H1 (cell line): ENCODE measurements around the gene PERCC1. TPM values are rescaled to one million over a fixed set of nuclear protein-coding genes. Genes with fewer than 3 reads are reported as not detected.

Experiments
- CTCF ChIA-PET: fragments of 300-600 bp; sonication (Branson Sonifier 250); formaldehyde crosslinking; loops from one replicate; lab custom pipeline; 2021; ENCODE audit not compliant: partially characterized antibody; lab: Charles Lee
- POLR2A ChIA-PET: fragments of 300-600 bp; sonication (Branson Sonifier 250); formaldehyde crosslinking; loops from one replicate; lab custom pipeline; 2021; ENCODE audit warnings: inconsistent platforms; ENCODE audit not compliant: partially characterized antibody; lab: Charles Lee
- DNase-seq, 2 experiments: peaks; one replicate each; pipeline versions ENCODE4 v3.0.0 to v3.0.0-alpha.2; 2010 to 2022; ENCODE audit warnings: low spot score in 2 of 2, low read depth in 1 of 2, mixed read lengths in 1 of 2
- FAIRE-seq: peaks from 2 replicates; lab custom pipeline; 2011; peaks lifted over from hg19 to GRCh38; lab: Jason Lieb, UNC
- H2AFZ ChIP-seq: 2 replicates; pipeline ENCODE4 v1.8.1; 2012; ENCODE audit warnings: low read length, inconsistent platforms
- H2AK5ac ChIP-seq: 2 replicates; pipeline ENCODE4 v1.6.1; 2013; ENCODE audit warnings: low read depth, low read length
- H2BK120ac ChIP-seq: replicated peaks from 2 replicates; pipeline ENCODE3; 2013; ENCODE audit warnings: low read depth, low read length, inconsistent platforms
- H2BK12ac ChIP-seq: 2 replicates; pipeline ENCODE4 v1.6.1; 2013; ENCODE audit warnings: low read depth, low read length
- H2BK15ac ChIP-seq: 2 replicates; pipeline ENCODE4 v1.6.1; 2013; ENCODE audit warnings: low read length
- H2BK20ac ChIP-seq: 2 replicates; pipeline ENCODE4 v1.6.1; 2013; ENCODE audit warnings: low read length
- H2BK5ac ChIP-seq: 2 replicates; pipeline ENCODE4 v1.6.1; 2013; ENCODE audit warnings: low read depth, low read length
- H3K14ac ChIP-seq: 2 replicates; pipeline ENCODE4 v1.6.1; 2013; ENCODE audit warnings: inconsistent platforms; ENCODE audit not compliant: insufficient read length
- H3K18ac ChIP-seq: 2 replicates; pipeline ENCODE4 v1.6.1; 2013; ENCODE audit warnings: low read length; ENCODE audit errors: extremely low read depth
- H3K23ac ChIP-seq: 2 replicates; pipeline ENCODE4 v1.6.1; 2013; ENCODE audit warnings: inconsistent platforms; ENCODE audit not compliant: insufficient read length
- H3K23me2 ChIP-seq: 2 replicates; pipeline ENCODE4 v1.6.1; 2013; ENCODE audit warnings: low read depth, low read length
- H3K27ac ChIP-seq: 2 replicates; pipeline ENCODE4 v1.6.1; 2011; ENCODE audit warnings: low read depth, low read length, inconsistent platforms
- H3K27me3 ChIP-seq, 4 experiments: replicated peaks in 1 of 4; 1 replicate in 1 of 4; 2 replicates in 3 of 4; pipeline versions ENCODE4 v1.6.1 to v1.8.1; 2011 to 2013; ENCODE audit warnings: low read length in 3 of 4, mild to moderate bottlenecking in 3 of 4, inconsistent platforms in 2 of 4, mixed read lengths in 2 of 4, moderate library complexity in 1 of 4; ENCODE audit not compliant: control insufficient read depth in 3 of 4, insufficient read depth in 3 of 4; ENCODE audit errors: extremely low read depth in 1 of 4
- H3K36me3 ChIP-seq, 4 experiments: 2 replicates each; pipeline versions ENCODE4 v1.6.1 to v1.8.1; 2011 to 2013; ENCODE audit warnings: mild to moderate bottlenecking in 4 of 4, low read length in 3 of 4, moderate library complexity in 2 of 4, control low read depth in 1 of 4, inconsistent platforms in 1 of 4; ENCODE audit not compliant: insufficient read depth in 4 of 4, control insufficient read depth in 2 of 4
- H3K4ac ChIP-seq: replicated peaks from 2 replicates; pipeline ENCODE3; 2013; ENCODE audit warnings: low read length, low read depth, mixed read lengths, inconsistent platforms; ENCODE audit not compliant: insufficient read length
- H3K4me1 ChIP-seq, 4 experiments: replicated peaks in 1 of 4; 1 replicate in 1 of 4; 2 replicates in 3 of 4; pipeline versions ENCODE4 v1.6.1 to v1.8.1; 2011 to 2013; ENCODE audit warnings: low read length in 3 of 4, inconsistent platforms in 2 of 4, mixed read lengths in 1 of 4; ENCODE audit not compliant: insufficient read depth in 4 of 4, control insufficient read depth in 3 of 4
- H3K4me2 ChIP-seq, 2 experiments: 2 replicates each; pipeline versions ENCODE4 v1.6.1 to v1.8.1; 2011 to 2013; ENCODE audit warnings: low read depth in 2 of 2, low read length in 2 of 2, control low read depth in 1 of 2, inconsistent platforms in 1 of 2, mild to moderate bottlenecking in 1 of 2; ENCODE audit not compliant: insufficient read depth in 1 of 2
- H3K4me3 ChIP-seq, 4 experiments: fragments of 200-600, 300-600 bp in 1 of 4; sonication (generic), shearing (Covaris generic), sonication (Bioruptor Twin) in 1 of 4; 2 replicates each; pipeline versions ENCODE4 v1.5.1 to v1.8.1; 2011 to 2016; ENCODE audit warnings: low read length in 4 of 4, low read depth in 3 of 4, control low read depth in 2 of 4, inconsistent platforms in 2 of 4, mild to moderate bottlenecking in 2 of 4, mixed read lengths in 1 of 4, moderate library complexity in 1 of 4; ENCODE audit not compliant: insufficient read depth in 2 of 4; ENCODE audit errors: extremely low read depth in 1 of 4
- H3K56ac ChIP-seq: replicated peaks from 2 replicates; pipeline ENCODE3; 2013; ENCODE audit warnings: low read depth, mild to moderate bottlenecking, mixed read lengths, low read length, inconsistent platforms; ENCODE audit not compliant: insufficient read length
- H3K79me1 ChIP-seq: 2 replicates; pipeline ENCODE4 v1.6.1; 2013; ENCODE audit warnings: low read depth, low read length, control low read depth
- H3K79me2 ChIP-seq, 2 experiments: 2 replicates each; pipeline versions ENCODE4 v1.6.1 to v1.8.1; 2012 to 2013; ENCODE audit warnings: low read length in 2 of 2, mild to moderate bottlenecking in 2 of 2, inconsistent platforms in 1 of 2; ENCODE audit not compliant: insufficient read depth in 2 of 2, control insufficient read depth in 1 of 2
- H3K9ac ChIP-seq, 4 experiments: replicated peaks in 1 of 4; 1 replicate in 1 of 4; 2 replicates in 3 of 4; pipeline versions ENCODE4 v1.6.1 to v1.8.1; 2011 to 2013; ENCODE audit warnings: low read depth in 3 of 4, low read length in 3 of 4, control low read depth in 2 of 4, mild to moderate bottlenecking in 2 of 4, moderate library complexity in 2 of 4, inconsistent platforms in 1 of 4; ENCODE audit errors: extremely low read depth in 1 of 4
- H3K9me3 ChIP-seq, 2 experiments: 2 replicates each; pipeline versions ENCODE4 v1.6.1 to v1.8.1; 2012 to 2013; ENCODE audit warnings: mild to moderate bottlenecking in 2 of 2, moderate library complexity in 2 of 2, control low read depth in 1 of 2, inconsistent platforms in 1 of 2, low read depth in 1 of 2, low read length in 1 of 2, mixed read lengths in 1 of 2; ENCODE audit not compliant: insufficient read depth in 2 of 2
- H4K20me1 ChIP-seq, 2 experiments: replicated peaks in 1 of 2; 2 replicates each; pipeline versions ENCODE3 to v1.8.1; 2011 to 2013; ENCODE audit warnings: inconsistent platforms in 2 of 2, low read length in 2 of 2, mild to moderate bottlenecking in 1 of 2; ENCODE audit not compliant: insufficient read depth in 2 of 2, control insufficient read depth in 1 of 2
- H4K5ac ChIP-seq: 2 replicates; pipeline ENCODE4 v1.6.1; 2013; ENCODE audit warnings: low read length, low read depth, mixed read lengths, inconsistent platforms; ENCODE audit not compliant: insufficient read length
- H4K8ac ChIP-seq: 2 replicates; pipeline ENCODE4 v1.8.0; 2013; ENCODE audit warnings: mild to moderate bottlenecking, moderate library complexity, low read length, inconsistent platforms; ENCODE audit not compliant: insufficient read depth; ENCODE audit errors: extremely low read depth
- H4K91ac ChIP-seq: replicated peaks from 2 replicates; pipeline ENCODE3; 2013; ENCODE audit warnings: low read length, mixed read lengths, inconsistent platforms; ENCODE audit not compliant: insufficient read length
- BCL11A ChIP-seq, 2 experiments: IDR thresholded peaks; one replicate each; pipeline ENCODE4 v1.6.1; 2011; ENCODE audit warnings: low read depth in 2 of 2, low read length in 2 of 2, mild to moderate bottlenecking in 2 of 2
- CBX5 ChIP-seq: fragments of 300-800, 300-1000 bp; sonication (generic); IDR thresholded peaks from 2 replicates; pipeline ENCODE4 v1.7.1; 2016; ENCODE audit warnings: antibody characterized with exemption, low read length, low read depth
- CHD2 ChIP-seq: IDR thresholded peaks from 2 replicates; pipeline ENCODE4 v1.6.1; 2012; ENCODE audit warnings: low read length, improper control_type of control experiment
- HDAC6 ChIP-seq: IDR thresholded peaks from one replicate; pipeline ENCODE4 v1.7.1; 2012; ENCODE audit warnings: low read depth, mild to moderate bottlenecking, inconsistent platforms, low read length, moderate library complexity
- KDM4A ChIP-seq: IDR thresholded peaks from one replicate; pipeline ENCODE4 v1.7.1; 2012; ENCODE audit warnings: low read depth, mild to moderate bottlenecking, moderate library complexity, low read length, inconsistent platforms; ENCODE audit not compliant: severe bottlenecking
- MAFK ChIP-seq: IDR thresholded peaks from 2 replicates; pipeline ENCODE4 v1.6.1; 2012; ENCODE audit warnings: low read depth, mild to moderate bottlenecking, improper control_type of control experiment, low read length
- PHF8 ChIP-seq: fragments of 200-600 bp; sonication (generic); conservative IDR thresholded peaks from 2 replicates; pipeline ENCODE4 v1.7.1; 2012; ENCODE audit warnings: low read depth, mild to moderate bottlenecking, inconsistent platforms, low read length, moderate library complexity
- POLR2AphosphoS5 ChIP-seq: IDR thresholded peaks from 2 replicates; pipeline ENCODE4 v1.6.1; 2011; ENCODE audit warnings: low read depth, low read length
- SP1 ChIP-seq: IDR thresholded peaks from 2 replicates; pipeline ENCODE4 v1.6.1; 2011; ENCODE audit warnings: low read depth, low read length
- SUZ12 ChIP-seq: fragments of 200-600 bp; sonication (generic); IDR thresholded peaks from 2 replicates; pipeline ENCODE4 v1.6.1; 2012; ENCODE audit warnings: mild to moderate bottlenecking, inconsistent platforms, low read length, moderate library complexity, mixed read lengths
- YY1 ChIP-seq: IDR thresholded peaks from 2 replicates; pipeline ENCODE4 v1.6.1; 2011; ENCODE audit warnings: low read depth, mild to moderate bottlenecking, low read length
- ZNF274 ChIP-seq: IDR thresholded peaks from 2 replicates; pipeline ENCODE4 v1.7.0; 2012; ENCODE audit warnings: low read length, borderline replicate concordance; ENCODE audit errors: extremely low read depth
- WGBS, 2 experiments: shearing (Covaris generic) in 1 of 2; methylation state at CpG; one replicate each; pipeline versions ENCODE4 v1.1.6 to v1.1.7; 2013 to 2015; ENCODE audit warnings: low lambda C conversion rate in 2 of 2, mixed read lengths in 2 of 2, inconsistent platforms in 1 of 2, low coverage in 1 of 2, missing lambda C conversion rate in 1 of 2; ENCODE audit not compliant: insufficient replicate concordance in 2 of 2, insufficient coverage in 1 of 2, insufficient read length in 1 of 2; ENCODE audit errors: extremely low coverage in 1 of 2, missing lambda C conversion rate in 1 of 2; 5-methylcytosine and 5-hydroxymethylcytosine counted together
- polyA plus RNA-seq, 7 experiments: library from polyadenylated mRNA; depleted of rRNA in 3 of 7; stranded (reverse) in 5 of 7; unstranded in 2 of 7; fragments of >200 nt in 5 of 7; fragments of 200-250 nt in 2 of 7; gene quantifications; 1 replicate in 5 of 7; 2 replicates in 1 of 7; 4 replicates in 1 of 7; pipeline versions ENCODE4 v1.2.1 to v1.2.3, GENCODE V29; 2011 to 2013; ENCODE audit warnings: missing spikeins in 2 of 7, mixed read lengths in 2 of 7
- total RNA-seq: library from RNA; stranded (reverse); fragmentation: NEBNext Ultra II Directional; extraction: Animal tissue kit (Norgen Biotek cat#: 25700); gene quantifications from 2 replicates; pipeline ENCODE4 v1.2.1, GENCODE V29; 2021

PERCC1 gene
- total and polyA plus RNA-seq, 2 of the 8 experiments (the other 6 are each of a cell fraction or from before 2014, with no cell fraction given): not detected

DNA sequence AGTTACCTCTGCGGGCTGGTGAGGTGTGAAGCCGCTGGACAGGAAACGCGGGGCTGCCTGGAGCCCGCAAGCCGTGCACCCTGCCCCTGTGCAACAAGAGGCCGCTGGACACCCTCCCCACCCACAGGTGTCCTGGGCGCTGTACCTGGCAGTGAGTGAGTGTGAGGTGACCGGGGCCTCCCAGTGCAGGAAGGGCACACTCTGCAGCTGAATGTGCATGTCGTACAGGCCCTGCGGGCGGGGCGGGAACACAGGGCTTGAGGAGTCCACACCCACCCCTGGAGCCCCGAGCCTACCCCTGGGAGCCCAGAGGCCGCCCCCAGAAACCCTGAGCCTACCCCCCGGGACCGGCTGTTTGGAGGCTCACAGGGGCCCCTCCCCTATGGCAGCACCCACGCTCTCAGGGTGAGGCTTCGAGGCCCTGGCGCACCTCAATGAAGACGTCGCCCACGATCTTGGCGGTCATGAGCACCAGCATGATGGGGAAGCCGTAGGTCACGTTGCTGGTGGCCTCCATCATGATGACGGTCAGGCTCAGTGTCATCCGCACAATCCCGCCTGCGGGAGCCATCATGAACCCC is 17.7 kb downstream of the PERCC1 start:
- H4K91ac ChIP-seq: no peak overlapping the region
- no peak overlapping the region for H2AFZ ChIP-seq
- no peak overlapping the region for H3K9ac ChIP-seq
- H3K23ac ChIP-seq: no peak overlapping the region
- no peak overlapping the region for H4K5ac ChIP-seq
- no peak overlapping the region for H2BK120ac ChIP-seq
- no peak overlapping the region for H3K4ac ChIP-seq
- no peaks in the 10 kb centered on the region for H3K9me3 ChIP-seq
- no peak overlapping the region for H3K56ac ChIP-seq
- ChIA-PET CTCF (interaction anchor here (0.8 to 1.4 kb wide), 2 partner anchors 11 to 17 kb away, joined by 3 read pairs; no protein-coding TSS in a partner anchor), POLR2A (interaction anchor here (0.6 kb wide), 1 partner anchor 59 kb away, joined by 4 read pairs; no protein-coding TSS in a partner anchor)
- H3K27ac ChIP-seq: no peak overlapping the region
- H3K18ac ChIP-seq: no peak overlapping the region
- H3K79me1 ChIP-seq: no peaks in the 10 kb centered on the region
- no peaks in the 10 kb centered on the region for H3K4me1 ChIP-seq
- H3K4me2 ChIP-seq: no peak overlapping the region
- H3K14ac ChIP-seq: no peak overlapping the region
- no peak overlapping the region for H3K4me3 ChIP-seq
- peak overlapping the region; percentile 45 for H4K8ac ChIP-seq
- FAIRE-seq: no peak
- no peak overlapping the region for H2BK12ac ChIP-seq
- WGBS, 2 experiments: 93% methylated on average over 14 of the region's 30 CpGs; no CpG with 5 or more reads in 1 of the 2 experiments
- H3K27me3 ChIP-seq: no peaks in the 10 kb centered on the region
- DNase-seq: no peak
- no peaks in the 10 kb centered on the region for H3K79me2 ChIP-seq
- no peak overlapping the region for H2BK20ac ChIP-seq
- H4K20me1 ChIP-seq: peaks cover 2 to 13% of the 10 kb centered on the region in 2 experiments
- no peaks in the 10 kb centered on the region for H3K23me2 ChIP-seq
- no peak overlapping the region for H2BK15ac ChIP-seq
- no peak overlapping the region; the same call in 1 of the 2 replicates for H2BK5ac ChIP-seq
- H2AK5ac ChIP-seq: no peak overlapping the region
- H3K36me3 ChIP-seq: peaks cover 0 to 31% (median 8%) of the 10 kb centered on the region in 4 experiments; a peak in 4 of 8 replicates
- no peak for TF ChIP-seq CBX5
- TF ChIP-seq KDM4A: no peak
- TF ChIP-seq SP1: no peak
- no peak for TF ChIP-seq CHD2
- no peak for TF ChIP-seq YY1
- TF ChIP-seq BCL11A (IDR thresholded peaks at IDR 0.05; ENCODE audit: low read depth in 2 of 2, low read length in 2 of 2): no peak
- no peak for TF ChIP-seq PHF8
- no peak for TF ChIP-seq HDAC6
- TF ChIP-seq MAFK: no peak
- TF ChIP-seq POLR2AphosphoS5: no peak
- no peak for TF ChIP-seq SUZ12
- TF ChIP-seq ZNF274: no peak
